ENCODE measurements around the gene ZCCHC24.

The ZCCHC24 gene

DNA sequence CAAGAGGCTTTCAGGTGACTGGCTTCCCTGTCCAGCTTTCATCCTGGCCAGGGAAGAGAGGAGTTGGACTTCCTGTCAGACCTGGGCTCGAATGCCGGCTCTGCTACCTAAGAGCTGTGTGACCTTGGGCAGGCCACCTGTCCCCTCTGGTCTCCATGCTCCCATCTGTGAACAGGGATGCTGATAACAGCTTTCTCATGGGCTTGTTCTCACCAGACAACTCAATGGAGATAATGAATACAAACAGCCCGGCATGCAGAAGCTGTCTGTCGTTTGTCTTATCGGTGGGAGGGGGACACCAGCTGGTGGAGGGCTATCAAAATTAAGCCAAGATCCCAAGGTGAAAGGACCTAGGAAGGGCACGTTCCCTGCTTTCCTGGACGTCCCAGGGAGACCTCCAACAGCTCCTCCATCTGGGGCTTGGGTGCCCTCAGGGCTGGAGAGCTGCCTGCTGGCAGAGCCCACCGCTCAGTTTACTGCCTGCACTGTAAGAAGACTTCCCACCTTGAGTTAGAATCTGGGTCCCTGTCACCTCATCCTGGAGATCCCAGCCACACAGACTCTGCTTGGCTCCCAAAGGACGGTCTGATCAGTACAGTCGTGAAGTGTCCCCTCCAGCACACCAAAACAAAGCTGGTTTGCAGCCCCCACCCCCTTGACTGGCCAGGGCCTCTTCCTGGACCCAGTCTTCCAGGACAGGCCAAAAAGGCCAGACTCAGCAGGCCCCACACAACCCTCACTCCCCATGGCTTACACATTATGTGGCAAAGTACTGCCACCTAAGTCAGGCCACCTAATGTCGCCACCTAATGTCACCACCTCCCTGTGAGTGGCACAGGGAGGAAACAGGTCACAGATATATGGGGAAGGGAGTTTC is 57.2 kb downstream of the ZCCHC24 start:
- H3K27me3 ChIP-seq (ENCODE audit: insufficient read depth, low read depth), result no peaks in the 10 kb centered on the region
- H3K36me3 ChIP-seq (ENCODE audit: insufficient read depth), result no peaks in the 10 kb centered on the region
- TF ChIP-seq, protein P1, sequence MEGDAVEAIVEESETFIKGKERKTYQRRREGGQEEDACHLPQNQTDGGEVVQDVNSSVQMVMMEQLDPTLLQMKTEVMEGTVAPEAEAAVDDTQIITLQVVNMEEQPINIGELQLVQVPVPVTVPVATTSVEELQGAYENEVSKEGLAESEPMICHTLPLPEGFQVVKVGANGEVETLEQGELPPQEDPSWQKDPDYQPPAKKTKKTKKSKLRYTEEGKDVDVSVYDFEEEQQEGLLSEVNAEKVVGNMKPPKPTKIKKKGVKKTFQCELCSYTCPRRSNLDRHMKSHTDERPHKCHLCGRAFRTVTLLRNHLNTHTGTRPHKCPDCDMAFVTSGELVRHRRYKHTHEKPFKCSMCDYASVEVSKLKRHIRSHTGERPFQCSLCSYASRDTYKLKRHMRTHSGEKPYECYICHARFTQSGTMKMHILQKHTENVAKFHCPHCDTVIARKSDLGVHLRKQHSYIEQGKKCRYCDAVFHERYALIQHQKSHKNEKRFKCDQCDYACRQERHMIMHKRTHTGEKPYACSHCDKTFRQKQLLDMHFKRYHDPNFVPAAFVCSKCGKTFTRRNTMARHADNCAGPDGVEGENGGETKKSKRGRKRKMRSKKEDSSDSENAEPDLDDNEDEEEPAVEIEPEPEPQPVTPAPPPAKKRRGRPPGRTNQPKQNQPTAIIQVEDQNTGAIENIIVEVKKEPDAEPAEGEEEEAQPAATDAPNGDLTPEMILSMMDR (conservative IDR thresholded peaks at IDR 0.05; ENCODE audit: low read depth, low read length), result no peak
- no peak overlapping the region for H3K4me2 ChIP-seq
- no peaks in the 10 kb centered on the region for H3K79me2 ChIP-seq (ENCODE audit: insufficient read depth, low read depth)
- no peaks in the 10 kb centered on the region for H4K20me1 ChIP-seq (ENCODE audit: insufficient read depth)
- no peak overlapping the region for H2AFZ ChIP-seq (ENCODE audit: low read depth)
- H3K9ac ChIP-seq, result no peak overlapping the region
- H3K4me1 ChIP-seq (ENCODE audit: low read depth, poor library complexity, severe bottlenecking), result no peaks in the 10 kb centered on the region
- no peak overlapping the region for H3K4me3 ChIP-seq (IDR thresholded peaks at IDR 0.05; ENCODE audit: insufficient read depth, low read depth, low read length)
- no peak overlapping the region for H3K27ac ChIP-seq

DNA sequence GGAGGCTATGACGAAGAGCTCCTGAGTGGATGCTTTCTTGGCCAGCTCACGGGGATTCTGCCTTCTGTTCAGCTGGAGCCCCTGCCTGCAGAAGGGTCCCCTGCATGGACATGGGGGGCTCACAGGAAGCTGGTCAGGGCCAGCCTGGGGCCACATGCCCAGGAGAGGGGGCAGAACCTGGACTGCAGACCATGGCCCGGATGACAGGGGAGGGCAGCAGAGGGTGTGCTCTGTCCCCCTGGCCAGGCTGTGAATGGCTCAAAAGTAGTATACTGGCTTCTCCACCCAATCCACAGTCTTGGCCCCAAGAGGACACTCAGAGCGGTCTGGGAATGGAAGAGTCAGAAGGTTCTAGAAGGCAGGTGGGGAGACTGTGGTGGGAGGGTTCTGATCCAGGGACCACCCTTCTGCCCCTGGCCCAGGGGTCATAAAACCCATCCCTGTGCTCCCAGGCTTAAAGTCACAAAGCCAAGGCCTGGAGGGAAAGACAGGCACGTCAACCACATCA is 57.9 kb downstream of the ZCCHC24 start:
- H3K79me2 ChIP-seq (ENCODE audit: insufficient read depth, low read depth), result no peaks in the 10 kb centered on the region
- H3K9ac ChIP-seq, result no peak overlapping the region
- no peak overlapping the region for H3K4me3 ChIP-seq (IDR thresholded peaks at IDR 0.05; ENCODE audit: insufficient read depth, low read depth, low read length)
- no peak overlapping the region for H2AFZ ChIP-seq (ENCODE audit: low read depth)
- no peaks in the 10 kb centered on the region for H3K4me1 ChIP-seq (ENCODE audit: low read depth, poor library complexity, severe bottlenecking)
- TF ChIP-seq, protein P1 (conservative IDR thresholded peaks at IDR 0.05; ENCODE audit: low read depth, low read length), result no peak
- no peak overlapping the region for H3K4me2 ChIP-seq
- no peaks in the 10 kb centered on the region for H4K20me1 ChIP-seq (ENCODE audit: insufficient read depth)
- H3K27me3 ChIP-seq (ENCODE audit: insufficient read depth, low read depth), result no peaks in the 10 kb centered on the region
- no peaks in the 10 kb centered on the region for H3K36me3 ChIP-seq (ENCODE audit: insufficient read depth)
- H3K27ac ChIP-seq, result no peak overlapping the region

DNA sequence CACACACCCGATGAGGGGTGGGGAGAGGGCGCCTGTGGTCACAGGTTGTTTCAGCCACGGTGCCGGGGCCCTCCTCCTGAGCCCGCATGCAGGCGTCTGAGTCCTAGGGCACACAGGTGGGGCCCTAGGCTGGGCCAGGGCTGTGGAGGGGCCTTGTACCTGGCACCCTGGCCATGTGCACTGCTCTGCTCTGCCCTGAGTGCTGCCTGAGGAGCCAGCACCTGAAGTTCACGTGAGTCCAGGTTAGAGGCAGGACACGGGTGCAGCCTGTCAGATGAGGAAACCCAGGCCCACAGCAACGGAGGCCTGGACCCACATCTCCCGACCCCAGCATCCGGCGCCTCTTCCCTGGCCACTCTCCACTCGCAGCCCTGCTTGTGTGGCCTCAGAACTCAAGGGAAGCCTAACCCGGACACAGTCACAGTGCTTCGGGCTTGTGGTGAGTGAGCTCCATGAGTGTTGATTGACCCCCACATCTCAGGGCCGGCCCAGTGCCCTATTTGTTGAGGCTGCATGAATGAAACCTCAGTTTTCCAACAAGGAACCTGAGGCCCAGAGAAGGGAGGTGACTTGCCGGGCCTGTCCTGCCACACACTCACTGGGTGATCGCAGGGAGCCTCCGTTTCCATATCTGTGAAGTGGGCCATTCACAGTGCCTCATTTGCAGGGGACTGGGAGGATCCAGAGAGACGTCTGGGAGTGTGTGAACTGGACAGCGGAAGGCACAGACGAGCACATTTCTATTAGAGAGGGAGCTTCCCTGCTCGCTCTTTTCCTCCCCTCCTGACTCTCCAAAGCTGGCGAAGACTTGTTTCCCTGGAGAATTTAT is 58.6 kb downstream of the ZCCHC24 start:
- no peak overlapping the region for H3K4me3 ChIP-seq (IDR thresholded peaks at IDR 0.05; ENCODE audit: insufficient read depth, low read depth, low read length)
- no peak overlapping the region for H3K9ac ChIP-seq
- no peaks in the 10 kb centered on the region for H3K36me3 ChIP-seq (ENCODE audit: insufficient read depth)
- H4K20me1 ChIP-seq (ENCODE audit: insufficient read depth), result no peaks in the 10 kb centered on the region
- no peaks in the 10 kb centered on the region for H3K4me1 ChIP-seq (ENCODE audit: low read depth, poor library complexity, severe bottlenecking)
- no peak overlapping the region for H2AFZ ChIP-seq (ENCODE audit: low read depth)
- H3K4me2 ChIP-seq, result no peak overlapping the region
- H3K27ac ChIP-seq, result no peak overlapping the region
- no peaks in the 10 kb centered on the region for H3K79me2 ChIP-seq (ENCODE audit: insufficient read depth, low read depth)
- TF ChIP-seq, protein P1 (conservative IDR thresholded peaks at IDR 0.05; ENCODE audit: low read depth, low read length), result no peak
- no peaks in the 10 kb centered on the region for H3K27me3 ChIP-seq (ENCODE audit: insufficient read depth, low read depth)

DNA sequence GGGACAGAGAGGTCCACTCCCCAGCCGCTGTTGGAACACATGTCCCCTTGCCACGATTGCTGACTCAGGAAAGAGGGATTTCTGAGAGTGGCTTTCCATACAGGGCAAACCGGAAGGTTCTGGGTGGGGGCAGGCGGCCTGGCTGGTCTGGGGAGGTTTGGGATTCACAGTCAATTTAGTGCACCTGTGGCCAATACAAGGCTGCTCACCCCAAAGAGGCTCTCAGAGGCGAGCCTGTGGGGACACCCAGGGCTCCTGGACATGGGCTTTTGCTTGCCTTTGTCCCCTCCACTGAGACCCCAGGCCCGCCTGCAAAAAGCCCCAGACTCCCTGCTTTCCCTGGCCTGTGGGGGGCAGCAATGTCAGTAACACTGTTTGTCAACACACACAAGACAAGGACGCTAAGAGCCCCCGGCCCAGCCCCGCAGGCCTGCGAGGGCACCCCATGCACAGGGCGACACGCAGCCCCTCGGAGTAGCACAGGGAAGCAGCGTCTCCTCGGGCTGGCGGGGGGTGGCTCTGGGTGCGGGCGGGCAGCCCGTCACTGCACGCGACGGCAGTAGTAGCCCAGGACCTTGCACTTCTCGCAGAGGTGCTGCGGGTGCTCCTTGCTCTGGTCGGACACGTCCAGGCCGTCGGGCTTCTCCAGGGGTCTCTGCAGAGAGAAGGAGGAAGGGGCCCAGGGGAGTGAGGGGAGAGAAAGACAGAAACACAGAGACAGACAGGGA is 59.5 kb downstream of the ZCCHC24 start:
- Histone ChIP-seq H2AFZ (ENCODE audit: low read depth) (no peak overlapping the region), H3K4me2 (no peak overlapping the region), H3K4me3 (IDR thresholded peaks at IDR 0.05; ENCODE audit: insufficient read depth, low read depth, low read length) (no peak overlapping the region), H3K36me3 (ENCODE audit: insufficient read depth) (no peaks in the 10 kb centered on the region), H3K27ac (no peak overlapping the region), H3K4me1 (ENCODE audit: low read depth, poor library complexity, severe bottlenecking) (no peaks in the 10 kb centered on the region), H3K27me3 (ENCODE audit: insufficient read depth, low read depth) (no peaks in the 10 kb centered on the region), H4K20me1 (ENCODE audit: insufficient read depth) (no peaks in the 10 kb centered on the region), H3K79me2 (ENCODE audit: insufficient read depth, low read depth) (no peaks in the 10 kb centered on the region), H3K9ac (no peak overlapping the region)
- TF ChIP-seq, protein P1 (conservative IDR thresholded peaks at IDR 0.05; ENCODE audit: low read depth, low read length), result no peak
